Brain microvascular endothelial cell (primary cell): ENCODE data around the gene BCAS1.

Source experiments
- DNase-seq: peaks from one replicate; pipeline ENCODE4 v3.0.0-alpha.2; 2020
- H3K27ac ChIP-seq: fragments of 250-450 bp; sonication (Bioruptor Pico); 2 replicates; pipeline ENCODE4 v1.5.1; 2020; ENCODE audit warnings: mild to moderate bottlenecking, moderate library complexity
- H3K27me3 ChIP-seq: fragments of 250-450 bp; sonication (Bioruptor Pico); replicated peaks from 2 replicates; pipeline ENCODE4 v1.5.1; 2020; ENCODE audit warnings: mild to moderate bottlenecking
- H3K36me3 ChIP-seq: fragments of 250-450 bp; sonication (Bioruptor Pico); replicated peaks from 2 replicates; pipeline ENCODE4 v1.5.1; 2020; ENCODE audit warnings: mild to moderate bottlenecking
- H3K4me3 ChIP-seq: 2 replicates; pipeline ENCODE4 v1.5.1; 2011; ENCODE audit warnings: low read depth, mild to moderate bottlenecking, control low read depth, low read length, moderate library complexity
- in situ Hi-C: cut with HindIII; loops from 2 replicates; pipeline ENCODE4 v1.10.0; 2017; ENCODE audit warnings: low sequenced_read_pairs, low pct_ligation_motif_present
- TF ChIP-seq, protein P1 (sequence below): IDR thresholded peaks from 2 replicates; pipeline ENCODE4 v1.5.1; 2011; ENCODE audit warnings: low read depth, mild to moderate bottlenecking, moderate library complexity, low read length, control low read depth, inconsistent platforms; ENCODE audit errors: missing control alignments

Gene BCAS1

DNA sequence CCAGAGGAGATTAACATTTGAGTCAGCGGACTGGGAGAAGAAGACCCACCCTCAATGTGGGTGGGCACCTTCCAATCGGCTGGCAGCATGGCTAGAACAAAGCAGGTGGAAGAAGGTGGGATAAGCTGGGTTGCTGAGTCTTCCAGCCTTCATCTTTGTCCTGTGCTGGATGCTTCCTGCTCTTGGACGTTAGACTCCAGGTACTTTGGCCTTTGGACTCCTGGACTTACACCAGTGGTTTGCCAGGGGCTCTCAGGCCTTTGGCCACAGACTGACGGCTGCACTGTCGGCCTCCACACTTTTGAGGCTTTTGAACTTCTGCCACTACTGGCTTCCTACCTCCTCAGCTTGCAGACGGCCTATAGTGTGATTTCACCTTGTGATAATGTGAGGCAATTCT is 50.8 kb downstream of the BCAS1 start:
- TF ChIP-seq, protein P1, sequence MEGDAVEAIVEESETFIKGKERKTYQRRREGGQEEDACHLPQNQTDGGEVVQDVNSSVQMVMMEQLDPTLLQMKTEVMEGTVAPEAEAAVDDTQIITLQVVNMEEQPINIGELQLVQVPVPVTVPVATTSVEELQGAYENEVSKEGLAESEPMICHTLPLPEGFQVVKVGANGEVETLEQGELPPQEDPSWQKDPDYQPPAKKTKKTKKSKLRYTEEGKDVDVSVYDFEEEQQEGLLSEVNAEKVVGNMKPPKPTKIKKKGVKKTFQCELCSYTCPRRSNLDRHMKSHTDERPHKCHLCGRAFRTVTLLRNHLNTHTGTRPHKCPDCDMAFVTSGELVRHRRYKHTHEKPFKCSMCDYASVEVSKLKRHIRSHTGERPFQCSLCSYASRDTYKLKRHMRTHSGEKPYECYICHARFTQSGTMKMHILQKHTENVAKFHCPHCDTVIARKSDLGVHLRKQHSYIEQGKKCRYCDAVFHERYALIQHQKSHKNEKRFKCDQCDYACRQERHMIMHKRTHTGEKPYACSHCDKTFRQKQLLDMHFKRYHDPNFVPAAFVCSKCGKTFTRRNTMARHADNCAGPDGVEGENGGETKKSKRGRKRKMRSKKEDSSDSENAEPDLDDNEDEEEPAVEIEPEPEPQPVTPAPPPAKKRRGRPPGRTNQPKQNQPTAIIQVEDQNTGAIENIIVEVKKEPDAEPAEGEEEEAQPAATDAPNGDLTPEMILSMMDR: no peak
- in situ Hi-C loops: no loop called here

GRCh38 chr20:54019127-54019526 is 51.3 kb downstream of the BCAS1 start:
- no peaks in the 10 kb centered on the region for H3K27me3 ChIP-seq
- in situ Hi-C loops: no loop called here
- H3K4me3 ChIP-seq: no peak overlapping the region
- no peak for DNase-seq
- H3K36me3 ChIP-seq: no peaks in the 10 kb centered on the region
- TF ChIP-seq, protein P1: no peak
- H3K27ac ChIP-seq: no peak overlapping the region

More for the DNA sequence above, 50.8 kb downstream of the BCAS1 start:
- Histone ChIP-seq H3K36me3 (no peaks in the 10 kb centered on the region), H3K27ac (no peak overlapping the region), H3K27me3 (no peaks in the 10 kb centered on the region), H3K4me3 (no peak overlapping the region)
- no peak for DNase-seq

DNA sequence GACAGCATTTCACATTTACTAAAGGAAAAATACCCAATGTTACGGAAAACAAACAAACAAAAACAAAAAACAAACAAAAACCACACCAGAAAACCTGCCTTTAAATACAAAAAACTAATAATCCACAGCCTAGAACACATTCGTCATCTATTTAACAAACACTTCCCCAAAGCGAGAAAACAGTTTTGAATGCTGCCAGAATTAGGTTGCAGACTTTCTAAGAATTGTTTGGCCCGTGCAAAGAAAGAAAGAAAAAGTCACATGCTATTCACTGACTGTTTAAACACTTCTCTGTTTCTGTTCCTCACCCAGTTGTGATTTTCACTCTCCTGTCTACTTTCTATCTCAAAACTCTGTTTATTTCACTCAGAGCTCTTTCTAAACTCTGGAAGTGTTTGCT is 52.5 kb downstream of the BCAS1 start:
- no peak for DNase-seq
- H3K4me3 ChIP-seq: no peak overlapping the region
- H3K27ac ChIP-seq: no peak overlapping the region
- no peaks in the 10 kb centered on the region for H3K27me3 ChIP-seq
- TF ChIP-seq, protein P1: no peak
- no peaks in the 10 kb centered on the region for H3K36me3 ChIP-seq
- in situ Hi-C loops: no loop called here

DNA sequence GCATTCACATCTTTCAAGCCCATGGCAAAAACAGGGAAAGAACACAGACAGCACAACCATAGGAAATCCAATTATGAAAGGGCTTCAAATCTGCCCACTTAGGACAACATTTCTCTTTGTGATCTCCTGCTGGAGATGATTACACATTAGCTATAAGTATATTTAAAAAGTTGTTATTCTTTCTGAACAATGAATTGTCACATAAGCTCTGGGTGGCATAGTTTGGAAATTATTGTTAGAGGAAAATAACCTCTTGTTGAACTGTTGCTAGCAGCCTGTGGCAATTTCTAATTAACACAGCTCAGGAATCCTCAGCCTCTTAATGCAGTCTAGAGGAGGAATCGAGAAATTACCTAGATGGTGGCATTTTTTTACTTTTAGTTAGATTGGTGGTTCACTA is 54.9 kb downstream of the BCAS1 start:
- TF ChIP-seq, protein P1: no peak
- no peak overlapping the region for H3K27ac ChIP-seq
- no peaks in the 10 kb centered on the region for H3K36me3 ChIP-seq
- no peak for DNase-seq
- in situ Hi-C loops: no loop called here
- H3K27me3 ChIP-seq: no peaks in the 10 kb centered on the region
- no peak overlapping the region for H3K4me3 ChIP-seq

- DNase-seq: no peak
- Histone ChIP-seq H3K27ac (no peak overlapping the region), H3K4me3 (no peak overlapping the region), H3K27me3 (no peaks in the 10 kb centered on the region), H3K36me3 (no peaks in the 10 kb centered on the region)
- in situ Hi-C loops: no loop called here
- TF ChIP-seq, protein P1: no peak
These were observed 56.0 kb downstream of the BCAS1 start for GRCh38 chr20:54014293-54014926.

- in situ Hi-C loops: no loop called here
These were observed 56.9 kb downstream of the BCAS1 start for GRCh38 chr20:54013471-54013870.

More at GRCh38 chr20:54013471-54013870, 56.9 kb downstream of the BCAS1 start:
- Histone ChIP-seq H3K4me3 (no peak overlapping the region), H3K36me3 (no peaks in the 10 kb centered on the region), H3K27ac (no peak overlapping the region), H3K27me3 (no peaks in the 10 kb centered on the region)
- TF ChIP-seq, protein P1: no peak
- no peak for DNase-seq
